ENCODE data around the gene THSD7A. TPM values are rescaled to one million over a fixed set of nuclear protein-coding genes. Genes with fewer than 3 reads are reported as not detected.

Gene THSD7A
- total RNA-seq, 1 experiment from 2014 or later, result 4.0 TPM

GRCh38 chr7:11601761-11602160 lies 230.2 kb downstream of the THSD7A start:
- TF ChIP-seq CTCF (conservative IDR thresholded peaks at IDR 0.05) (no peak), EZH2 (IDR thresholded peaks at IDR 0.05; ENCODE audit: low read depth) (no peak)
- BruUV-seq (replicated peaks), result no TSS peak
- no peak overlapping the region for H3K27ac ChIP-seq

GRCh38 chr7:11593322-11593721 lies 238.7 kb downstream of the THSD7A start:
- no peaks in the 10 kb centered on the region for H3K9me3 ChIP-seq (ENCODE audit: insufficient read depth, low read depth)
- no peak overlapping the region for H3K4me3 ChIP-seq
- no TSS peak for BruUV-seq (replicated peaks)
- H3K36me3 ChIP-seq (ENCODE audit: low read depth), result no peaks in the 10 kb centered on the region
- H3K27me3 ChIP-seq (ENCODE audit: insufficient read depth, low read depth), result no peaks in the 10 kb centered on the region
- H3K79me2 ChIP-seq (ENCODE audit: low read depth), result no peaks in the 10 kb centered on the region
- ChIA-PET CTCF (no interaction called here), POLR2A (ENCODE audit: unreplicated experiment) (no interaction called here)
- no peak overlapping the region for H2AFZ ChIP-seq
- intact Hi-C loops (cut with micrococcal nuclease; ENCODE audit: unreplicated experiment), result no loop called here
- H3F3A ChIP-seq (ENCODE audit: insufficient read depth, low read depth), result no peaks in the 10 kb centered on the region
- no peaks in the 10 kb centered on the region for H3K9me2 ChIP-seq (ENCODE audit: insufficient read depth)
- H3K4me2 ChIP-seq, result no peak overlapping the region
- DNase-seq, result no peak
- H3K27ac ChIP-seq, result no peak overlapping the region
- H3K4me1 ChIP-seq (replicated peaks; ENCODE audit: insufficient read depth), result no peaks in the 10 kb centered on the region
- TF ChIP-seq EZH2 (IDR thresholded peaks at IDR 0.05; ENCODE audit: low read depth) (no peak), CTCF (conservative IDR thresholded peaks at IDR 0.05) (no peak)
- H4K20me1 ChIP-seq (ENCODE audit: insufficient read depth), result no peaks in the 10 kb centered on the region

More at GRCh38 chr7:11601761-11602160, 230.2 kb downstream of the THSD7A start:
- Histone ChIP-seq H3K9me3 (ENCODE audit: insufficient read depth, low read depth) (no peaks in the 10 kb centered on the region), H3F3A (ENCODE audit: insufficient read depth, low read depth) (no peaks in the 10 kb centered on the region), H3K4me2 (no peak overlapping the region), H3K36me3 (ENCODE audit: low read depth) (no peaks in the 10 kb centered on the region), H2AFZ (no peak overlapping the region), H3K79me2 (ENCODE audit: low read depth) (no peaks in the 10 kb centered on the region), H3K27me3 (ENCODE audit: insufficient read depth, low read depth) (no peaks in the 10 kb centered on the region), H4K20me1 (ENCODE audit: insufficient read depth) (no peaks in the 10 kb centered on the region), H3K9me2 (ENCODE audit: insufficient read depth) (peaks cover 6% of the 10 kb centered on the region; the same call in 1 of the 2 replicates), H3K4me3 (no peak overlapping the region), H3K4me1 (replicated peaks; ENCODE audit: insufficient read depth) (no peaks in the 10 kb centered on the region)
- intact Hi-C loops (cut with micrococcal nuclease; ENCODE audit: unreplicated experiment), result no loop called here
- ChIA-PET CTCF (no interaction called here), POLR2A (ENCODE audit: unreplicated experiment) (no interaction called here)
- no peak for DNase-seq

GRCh38 chr7:11592699-11593098 lies 239.3 kb downstream of the THSD7A start:
- POLR2A ChIA-PET (ENCODE audit: unreplicated experiment), result no interaction called here
- Histone ChIP-seq H3K79me2 (ENCODE audit: low read depth) (no peaks in the 10 kb centered on the region), H3K9me3 (ENCODE audit: insufficient read depth, low read depth) (no peaks in the 10 kb centered on the region), H4K20me1 (ENCODE audit: insufficient read depth) (no peaks in the 10 kb centered on the region), H3K27me3 (ENCODE audit: insufficient read depth, low read depth) (no peaks in the 10 kb centered on the region), H3K9me2 (ENCODE audit: insufficient read depth) (no peaks in the 10 kb centered on the region), H3K4me2 (no peak overlapping the region), H3K4me1 (replicated peaks; ENCODE audit: insufficient read depth) (no peaks in the 10 kb centered on the region), H2AFZ (no peak overlapping the region), H3F3A (ENCODE audit: insufficient read depth, low read depth) (no peaks in the 10 kb centered on the region), H3K27ac (no peak overlapping the region), H3K36me3 (ENCODE audit: low read depth) (no peaks in the 10 kb centered on the region), H3K4me3 (no peak overlapping the region)
- no TSS peak for BruUV-seq (replicated peaks)
- CTCF ChIA-PET, result no interaction called here
- intact Hi-C loops (cut with micrococcal nuclease; ENCODE audit: unreplicated experiment), result no loop called here
- no peak for TF ChIP-seq CTCF (conservative IDR thresholded peaks at IDR 0.05)
- TF ChIP-seq EZH2 (IDR thresholded peaks at IDR 0.05; ENCODE audit: low read depth), result no peak
- DNase-seq, result no peak
